ENCODE data around the gene ESR1.
"Not testable (repeated sequence)": the region's sequence is repeated elsewhere in the genome, so short reads cannot be mapped to it uniquely, and the experiment has no call there.

ESR1 gene

GRCh38 chr6:151998784-151999183 is 191.3 kb downstream of the ESR1 start:
- DNase-seq = no peak

GRCh38 chr6:151999194-151999593 is 191.7 kb downstream of the ESR1 start:
- no peak for DNase-seq

DNA sequence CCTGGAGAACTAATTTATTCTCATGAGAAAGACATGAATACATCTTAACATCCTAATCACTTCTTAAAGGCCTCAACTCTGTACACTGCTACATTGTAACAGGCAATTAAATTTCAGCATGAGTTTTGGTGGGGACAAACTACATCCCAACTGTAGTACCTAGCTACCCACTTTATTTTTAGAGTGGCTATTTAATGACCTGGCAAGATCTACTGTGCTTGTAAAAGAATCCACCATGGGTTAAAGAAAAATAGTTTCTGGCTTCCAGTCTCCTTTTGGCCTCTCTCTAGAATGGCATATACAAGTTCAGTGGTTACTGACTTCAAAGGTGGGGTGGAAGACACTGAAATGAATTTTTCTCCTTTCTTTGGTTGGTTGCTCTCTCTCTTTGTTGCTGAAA is 193.9 kb downstream of the ESR1 start:
- no peak for DNase-seq

- no peak for DNase-seq
Measured at GRCh38 chr6:152002306-152002705, 194.8 kb downstream of the ESR1 start.

GRCh38 chr6:152004036-152004566 is 196.6 kb downstream of the ESR1 start:
- no peak for DNase-seq

GRCh38 chr6:152004896-152005295 is 197.4 kb downstream of the ESR1 start:
- DNase-seq = no peak

DNA sequence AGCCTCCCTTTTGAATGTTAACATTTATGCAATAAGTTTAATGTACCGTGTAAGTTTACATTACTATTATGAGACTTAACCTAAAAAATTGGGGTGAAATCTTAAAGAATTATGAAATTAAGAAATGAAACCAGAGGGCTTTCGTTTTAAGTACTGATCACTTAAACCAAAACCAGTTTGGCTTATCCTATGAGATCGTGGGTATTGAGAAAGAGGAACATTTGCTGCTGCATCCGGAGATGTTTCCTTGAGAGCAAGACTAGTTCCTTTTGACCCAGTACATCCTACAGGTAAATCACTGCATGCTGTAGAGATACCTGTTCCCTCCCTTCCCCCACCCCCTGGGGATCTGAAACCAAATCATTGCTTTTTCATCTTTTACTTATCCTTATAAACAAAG is 201.3 kb downstream of the ESR1 start:
- no peak for DNase-seq

- no peak for DNase-seq
Measured at GRCh38 chr6:152012227-152012626, 204.7 kb downstream of the ESR1 start.

- no peak for DNase-seq
Measured at GRCh38 chr6:152018876-152019275, 211.4 kb downstream of the ESR1 start.

DNA sequence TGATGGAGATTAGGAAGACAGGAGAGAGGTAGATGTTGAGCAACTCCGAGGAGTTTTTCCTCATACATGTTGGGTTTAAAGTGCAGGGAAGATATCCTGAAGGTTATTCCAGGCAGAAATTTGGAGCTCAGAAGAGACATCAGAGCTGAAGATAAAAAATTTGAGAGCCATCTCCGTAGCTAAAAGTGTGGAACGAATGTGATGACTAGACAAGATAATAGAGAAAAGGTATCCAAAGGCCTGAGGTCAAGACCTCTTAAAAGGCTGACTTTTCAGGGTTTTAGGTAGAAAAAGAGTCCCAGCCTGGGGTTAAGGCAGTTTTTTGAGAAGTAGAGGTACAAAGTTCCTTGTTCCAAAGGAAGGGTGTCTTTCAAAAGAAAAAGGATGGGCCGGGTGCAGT is 214.8 kb downstream of the ESR1 start:
- DNase-seq = no peak

- no peak for DNase-seq
Measured at GRCh38 chr6:152023613-152024012, 216.1 kb downstream of the ESR1 start.

- DNase-seq = no peak
Measured at GRCh38 chr6:152026291-152026690, 218.8 kb downstream of the ESR1 start.

- DNase-seq = not testable (repeated sequence)
Measured at GRCh38 chr6:152026744-152027143, 219.3 kb downstream of the ESR1 start.

DNA sequence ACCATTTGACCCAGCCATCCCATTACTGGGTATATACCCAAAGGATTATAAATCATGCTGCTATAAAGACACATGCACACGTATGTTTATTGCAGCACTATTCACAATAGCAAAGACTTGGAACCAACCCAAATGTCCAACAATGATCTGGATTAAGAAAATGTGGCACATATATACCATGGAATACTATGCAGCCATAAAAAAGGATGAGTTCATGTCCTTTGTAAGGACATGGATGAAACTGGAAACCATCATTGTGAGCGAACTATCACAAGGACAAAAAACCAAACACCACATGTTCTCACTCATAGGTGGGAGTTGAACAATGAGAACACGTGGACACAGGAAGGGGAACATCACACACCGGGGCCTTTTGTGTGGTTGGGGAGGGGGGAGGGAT is 226.3 kb downstream of the ESR1 start:
- DNase-seq = not testable (repeated sequence)

DNA sequence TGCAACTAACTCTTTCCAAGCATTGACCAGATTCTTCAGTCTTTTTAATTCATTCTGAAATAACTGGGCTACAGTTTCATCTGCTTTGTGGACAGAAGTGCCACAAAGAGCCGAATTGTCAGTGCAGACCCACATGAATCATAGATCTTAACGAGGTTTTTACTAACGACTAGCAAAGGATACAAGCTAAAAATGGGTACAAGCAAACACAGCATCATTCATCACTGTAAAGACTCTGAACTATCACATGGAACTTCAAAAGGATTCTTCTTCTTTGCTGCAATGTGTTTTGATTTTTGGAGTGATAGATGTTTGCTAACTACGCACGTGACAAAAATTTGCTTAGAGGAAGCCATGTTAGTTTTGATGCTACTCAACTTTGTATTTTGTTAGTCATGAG is 227.1 kb downstream of the ESR1 start:
- DNase-seq = no peak

DNA sequence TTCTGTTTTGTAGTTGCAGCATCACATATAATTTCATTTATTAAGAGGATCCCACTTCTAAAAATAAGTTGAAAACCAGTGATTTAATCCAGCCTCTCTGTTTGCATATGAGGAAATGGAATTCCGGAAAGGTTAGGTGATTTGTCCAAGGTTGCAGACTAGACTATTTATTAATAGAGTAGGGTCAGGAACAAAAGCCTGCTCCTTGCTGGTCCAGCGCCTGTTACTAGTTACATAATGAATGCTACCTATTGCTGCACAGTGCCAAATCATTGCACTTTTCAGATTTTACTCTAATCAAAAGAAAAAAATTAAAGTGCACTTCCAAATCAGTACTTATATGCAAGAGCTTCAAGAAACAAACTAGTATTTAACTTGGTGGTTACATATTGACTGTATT is 238.6 kb downstream of the ESR1 start:
- no peak for DNase-seq

- no peak for DNase-seq
Measured at GRCh38 chr6:152048921-152049320, 241.4 kb downstream of the ESR1 start.

DNA sequence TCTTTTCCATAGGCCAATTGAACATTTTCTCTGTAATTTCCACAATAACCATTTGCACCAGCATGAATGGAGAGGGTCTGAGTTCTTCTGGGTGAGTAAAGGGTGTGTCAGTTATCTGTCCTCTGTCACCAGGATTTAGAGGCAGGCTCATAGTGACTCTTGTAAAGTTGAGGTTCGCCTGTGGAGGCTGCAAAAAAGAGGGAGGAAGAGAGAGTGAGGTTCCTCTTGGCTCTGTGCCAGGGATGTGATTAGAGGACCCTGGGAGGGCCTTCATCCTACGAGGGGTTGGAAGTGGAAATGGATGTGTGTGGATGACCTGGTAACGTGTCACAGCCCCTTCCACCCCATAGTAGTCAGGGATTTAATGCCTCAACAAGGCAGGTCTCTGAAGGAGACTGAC is 242.0 kb downstream of the ESR1 start:
- no peak for DNase-seq

DNA sequence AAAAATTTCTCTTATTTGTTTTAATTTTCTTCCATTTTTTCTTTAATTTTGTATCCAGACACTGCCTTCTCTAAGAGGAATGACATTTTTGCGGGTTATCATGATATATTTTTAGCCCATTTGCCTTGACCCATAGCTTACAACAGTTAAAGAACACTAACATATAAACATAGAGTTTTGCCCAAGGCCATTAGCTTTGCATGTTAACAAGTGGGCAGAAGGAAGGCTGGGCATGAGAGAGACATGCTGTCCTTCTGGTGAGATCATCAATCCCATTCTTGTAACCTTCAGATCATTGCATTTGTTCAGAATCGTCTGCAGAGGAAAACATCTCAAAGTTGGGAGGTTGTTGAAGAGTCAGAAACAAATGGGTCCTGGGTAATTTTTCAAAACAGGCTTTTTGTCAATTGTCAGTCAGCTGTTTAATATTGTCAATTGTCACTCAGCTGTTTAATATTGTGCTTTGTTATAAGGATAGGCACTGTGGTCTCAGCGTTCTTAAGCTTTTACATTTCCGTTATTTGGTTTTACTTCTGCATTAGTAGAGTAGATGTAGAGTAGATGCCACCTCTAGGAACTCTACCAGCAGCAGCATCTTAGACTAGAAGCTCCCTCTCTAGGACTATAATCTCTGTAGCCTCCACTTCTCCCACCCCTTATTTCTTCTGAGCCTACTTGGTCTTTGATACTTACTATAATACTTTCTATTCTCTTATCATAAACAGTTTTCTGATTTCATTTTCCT is 243.1 kb downstream of the ESR1 start:
- DNase-seq = no peak

DNA sequence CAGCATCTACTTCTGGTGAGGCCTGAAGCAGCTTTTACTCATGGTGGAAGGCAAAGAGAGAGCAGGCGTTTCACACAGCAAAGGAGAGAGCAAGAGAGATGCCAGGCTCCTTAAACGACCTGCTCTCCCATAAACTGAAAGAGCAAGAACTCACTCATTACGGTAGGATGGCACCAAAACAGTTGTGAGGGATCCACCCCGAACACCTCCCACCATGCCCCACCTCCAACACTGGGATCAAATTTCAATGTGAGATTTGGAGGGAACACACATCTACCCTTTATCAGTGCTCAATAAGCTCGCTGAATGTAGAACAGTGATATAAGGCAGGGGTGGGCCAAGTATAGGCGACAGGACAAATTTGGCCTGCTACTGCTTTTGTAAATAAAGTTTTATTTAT is 244.6 kb downstream of the ESR1 start:
- DNase-seq = no peak

- no peak for DNase-seq
Measured at GRCh38 chr6:152053332-152053731, 245.8 kb downstream of the ESR1 start.

DNA sequence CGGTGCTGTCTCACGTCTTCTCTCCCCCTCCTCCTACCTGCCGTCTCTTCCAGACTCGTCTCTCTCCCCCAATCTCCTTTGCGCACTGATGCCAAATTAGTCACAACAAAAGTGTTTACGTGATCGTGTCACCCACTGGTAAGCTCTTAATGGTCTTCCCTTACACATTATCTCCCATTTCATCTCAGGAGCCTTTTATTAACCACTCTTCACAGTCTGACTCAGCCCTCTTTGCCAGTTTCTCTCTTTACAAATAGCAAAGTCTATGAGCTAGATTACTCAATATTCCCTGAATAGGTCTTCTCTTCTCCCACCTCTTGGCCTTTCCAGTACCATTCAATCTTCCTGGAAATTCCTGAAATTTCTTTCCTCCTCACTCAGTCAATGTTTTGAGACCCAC is 247.0 kb downstream of the ESR1 start:
- no peak for DNase-seq

GRCh38 chr6:152055517-152055916 is 248.0 kb downstream of the ESR1 start:
- DNase-seq = no peak

- DNase-seq = no peak
Measured at GRCh38 chr6:152057832-152058498, 250.5 kb downstream of the ESR1 start.

- no peak for DNase-seq
Measured at GRCh38 chr6:152059909-152060308, 252.4 kb downstream of the ESR1 start.

Measured in activated CD4-positive, alpha-beta T cell treated with anti-CD3 and anti-CD28 coated beads for 48 hours (primary cell).